Sigmoid colon (tissue), 4 donors: ENCODE data around the gene GPS1.

Experiments used
- POLR2AphosphoS5 ChIP-seq, 4 donors: sonication (generic); formaldehyde crosslinking; IDR thresholded peaks; one replicate each; pipeline ENCODE4 v1.6.1; 2017; ENCODE audit warnings: antibody characterized with exemption in 4 of 4
- TF ChIP-seq, protein P1 (sequence below), 4 experiments: fragments of 450-650 bp in 3 of 4; fragments of 200-600 bp in 1 of 4; IDR thresholded peaks; one replicate each; pipeline ENCODE4 v1.5.1; 2016 to 2019; ENCODE audit warnings: antibody characterized with exemption in 4 of 4, mild to moderate bottlenecking in 3 of 4, moderate library complexity in 2 of 4

DNA sequence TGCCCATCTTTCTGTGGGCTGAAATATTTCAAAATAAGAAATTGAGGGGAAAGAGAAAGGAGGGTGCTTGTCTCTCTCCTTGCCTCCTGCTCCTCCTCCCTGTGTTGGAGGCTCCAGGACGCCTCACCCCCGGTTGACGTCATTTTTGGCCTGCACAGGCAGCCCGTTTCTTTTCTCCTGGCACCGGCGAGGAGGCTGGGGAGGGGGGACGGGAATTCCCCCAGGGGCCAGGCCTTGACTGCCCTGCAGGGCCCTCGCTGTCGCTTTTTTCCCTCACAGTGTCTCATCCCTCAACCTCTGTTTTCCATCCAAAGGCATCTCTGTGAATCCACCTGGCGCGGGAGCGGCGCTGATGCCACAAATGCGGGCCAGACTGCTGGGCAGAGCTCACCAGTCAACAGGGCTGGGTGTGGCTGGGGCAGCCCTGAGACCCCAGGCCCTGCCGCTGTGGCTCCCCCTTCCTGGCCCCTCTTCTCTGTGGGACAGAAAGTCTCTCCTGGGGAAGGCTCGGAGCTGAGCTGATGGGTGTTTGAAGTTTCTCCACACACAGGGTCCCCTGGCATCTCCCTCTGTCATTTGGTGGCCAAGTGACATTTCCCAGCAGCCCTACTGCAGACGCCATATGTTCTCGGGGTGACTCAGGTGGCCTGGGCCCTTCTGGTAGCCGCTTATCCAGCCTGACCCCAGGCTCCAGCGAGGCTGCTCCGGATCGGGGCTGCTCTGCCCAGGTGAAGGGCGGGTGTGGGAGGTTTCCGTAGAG is 45.0 kb upstream of the GPS1 start:
- TF ChIP-seq POLR2AphosphoS5 (IDR thresholded peaks at IDR 0.05): peak in 1 of 4 donors; percentile 44
- TF ChIP-seq, protein P1, sequence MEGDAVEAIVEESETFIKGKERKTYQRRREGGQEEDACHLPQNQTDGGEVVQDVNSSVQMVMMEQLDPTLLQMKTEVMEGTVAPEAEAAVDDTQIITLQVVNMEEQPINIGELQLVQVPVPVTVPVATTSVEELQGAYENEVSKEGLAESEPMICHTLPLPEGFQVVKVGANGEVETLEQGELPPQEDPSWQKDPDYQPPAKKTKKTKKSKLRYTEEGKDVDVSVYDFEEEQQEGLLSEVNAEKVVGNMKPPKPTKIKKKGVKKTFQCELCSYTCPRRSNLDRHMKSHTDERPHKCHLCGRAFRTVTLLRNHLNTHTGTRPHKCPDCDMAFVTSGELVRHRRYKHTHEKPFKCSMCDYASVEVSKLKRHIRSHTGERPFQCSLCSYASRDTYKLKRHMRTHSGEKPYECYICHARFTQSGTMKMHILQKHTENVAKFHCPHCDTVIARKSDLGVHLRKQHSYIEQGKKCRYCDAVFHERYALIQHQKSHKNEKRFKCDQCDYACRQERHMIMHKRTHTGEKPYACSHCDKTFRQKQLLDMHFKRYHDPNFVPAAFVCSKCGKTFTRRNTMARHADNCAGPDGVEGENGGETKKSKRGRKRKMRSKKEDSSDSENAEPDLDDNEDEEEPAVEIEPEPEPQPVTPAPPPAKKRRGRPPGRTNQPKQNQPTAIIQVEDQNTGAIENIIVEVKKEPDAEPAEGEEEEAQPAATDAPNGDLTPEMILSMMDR (IDR thresholded peaks at IDR 0.05): no peak
